ENCODE results near the gene PARD6A.
A peak's percentile ranks its signal among the peaks of the same experiment; 100 is the strongest.

The PARD6A gene

GRCh38 chr16:67660564-67661028 is at the start of gene PARD6A:
TSS of gene PARD6A (plus strand) at chr16:67660960. CDS start at chr16:67661039, 79 bp downstream.
- TF ChIP-seq ZNF70 (CRISPR knock-in tag; IDR thresholded peaks at IDR 0.05), result no peak
- ATAC-seq, result peak; percentile 82

DNA sequence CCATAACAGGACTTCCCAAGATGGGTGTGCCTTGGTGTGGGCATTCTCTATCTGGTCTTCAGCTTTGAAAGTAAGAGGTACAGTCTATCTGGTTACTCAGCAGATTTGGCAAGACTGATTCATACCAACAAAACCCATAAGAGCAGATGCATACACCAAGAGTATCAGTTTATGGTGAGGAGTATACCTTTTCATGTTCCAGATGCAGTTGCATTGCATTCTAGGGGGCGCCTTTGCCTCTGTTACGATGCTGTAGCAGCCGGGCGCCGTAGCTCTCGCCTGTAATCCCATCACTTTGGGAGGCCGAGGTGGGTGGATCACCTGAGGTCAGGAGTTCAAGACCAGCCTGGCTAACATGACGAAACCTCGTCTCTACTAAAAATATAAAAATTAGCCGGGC is 47.0 kb upstream of the PARD6A start:
- no peak for ATAC-seq
- TF ChIP-seq ARNTL (CRISPR knock-in tag; IDR thresholded peaks at IDR 0.05; ENCODE audit: borderline replicate concordance, low read depth) (no peak), SNAI2 (CRISPR knock-in tag; IDR thresholded peaks at IDR 0.05) (no peak), ZC3H10 (CRISPR knock-in tag; IDR thresholded peaks at IDR 0.05) (no peak), RARB (CRISPR knock-in tag; IDR thresholded peaks at IDR 0.05) (no peak), TCF4 (CRISPR knock-in tag; IDR thresholded peaks at IDR 0.05; ENCODE audit: borderline replicate concordance) (no peak), ESRRG (CRISPR knock-in tag; IDR thresholded peaks at IDR 0.05) (no peak), OSR1 (CRISPR knock-in tag; IDR thresholded peaks at IDR 0.05) (no peak), TOX (CRISPR knock-in tag; IDR thresholded peaks at IDR 0.05; ENCODE audit: borderline replicate concordance) (no peak), POU6F1 (CRISPR knock-in tag; IDR thresholded peaks at IDR 0.05; ENCODE audit: borderline replicate concordance, low read depth) (no peak), PPARA (CRISPR knock-in tag; IDR thresholded peaks at IDR 0.05; ENCODE audit: borderline replicate concordance) (no peak), ZNF8 (CRISPR knock-in tag; IDR thresholded peaks at IDR 0.05) (no peak), CSDC2 (CRISPR knock-in tag; IDR thresholded peaks at IDR 0.05) (no peak), CSRNP3 (CRISPR knock-in tag; IDR thresholded peaks at IDR 0.05) (no peak), ZNF565 (CRISPR knock-in tag; conservative IDR thresholded peaks at IDR 0.05; ENCODE audit: low read depth) (no peak), ZFP30 (CRISPR knock-in tag; IDR thresholded peaks at IDR 0.05) (no peak)
- TF ChIP-seq, protein P1, sequence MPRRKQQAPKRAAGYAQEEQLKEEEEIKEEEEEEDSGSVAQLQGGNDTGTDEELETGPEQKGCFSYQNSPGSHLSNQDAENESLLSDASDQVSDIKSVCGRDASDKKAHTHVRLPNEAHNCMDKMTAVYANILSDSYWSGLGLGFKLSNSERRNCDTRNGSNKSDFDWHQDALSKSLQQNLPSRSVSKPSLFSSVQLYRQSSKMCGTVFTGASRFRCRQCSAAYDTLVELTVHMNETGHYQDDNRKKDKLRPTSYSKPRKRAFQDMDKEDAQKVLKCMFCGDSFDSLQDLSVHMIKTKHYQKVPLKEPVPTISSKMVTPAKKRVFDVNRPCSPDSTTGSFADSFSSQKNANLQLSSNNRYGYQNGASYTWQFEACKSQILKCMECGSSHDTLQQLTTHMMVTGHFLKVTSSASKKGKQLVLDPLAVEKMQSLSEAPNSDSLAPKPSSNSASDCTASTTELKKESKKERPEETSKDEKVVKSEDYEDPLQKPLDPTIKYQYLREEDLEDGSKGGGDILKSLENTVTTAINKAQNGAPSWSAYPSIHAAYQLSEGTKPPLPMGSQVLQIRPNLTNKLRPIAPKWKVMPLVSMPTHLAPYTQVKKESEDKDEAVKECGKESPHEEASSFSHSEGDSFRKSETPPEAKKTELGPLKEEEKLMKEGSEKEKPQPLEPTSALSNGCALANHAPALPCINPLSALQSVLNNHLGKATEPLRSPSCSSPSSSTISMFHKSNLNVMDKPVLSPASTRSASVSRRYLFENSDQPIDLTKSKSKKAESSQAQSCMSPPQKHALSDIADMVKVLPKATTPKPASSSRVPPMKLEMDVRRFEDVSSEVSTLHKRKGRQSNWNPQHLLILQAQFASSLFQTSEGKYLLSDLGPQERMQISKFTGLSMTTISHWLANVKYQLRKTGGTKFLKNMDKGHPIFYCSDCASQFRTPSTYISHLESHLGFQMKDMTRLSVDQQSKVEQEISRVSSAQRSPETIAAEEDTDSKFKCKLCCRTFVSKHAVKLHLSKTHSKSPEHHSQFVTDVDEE (CRISPR knock-in tag; IDR thresholded peaks at IDR 0.05), result no peak
- TF ChIP-seq, protein P2, sequence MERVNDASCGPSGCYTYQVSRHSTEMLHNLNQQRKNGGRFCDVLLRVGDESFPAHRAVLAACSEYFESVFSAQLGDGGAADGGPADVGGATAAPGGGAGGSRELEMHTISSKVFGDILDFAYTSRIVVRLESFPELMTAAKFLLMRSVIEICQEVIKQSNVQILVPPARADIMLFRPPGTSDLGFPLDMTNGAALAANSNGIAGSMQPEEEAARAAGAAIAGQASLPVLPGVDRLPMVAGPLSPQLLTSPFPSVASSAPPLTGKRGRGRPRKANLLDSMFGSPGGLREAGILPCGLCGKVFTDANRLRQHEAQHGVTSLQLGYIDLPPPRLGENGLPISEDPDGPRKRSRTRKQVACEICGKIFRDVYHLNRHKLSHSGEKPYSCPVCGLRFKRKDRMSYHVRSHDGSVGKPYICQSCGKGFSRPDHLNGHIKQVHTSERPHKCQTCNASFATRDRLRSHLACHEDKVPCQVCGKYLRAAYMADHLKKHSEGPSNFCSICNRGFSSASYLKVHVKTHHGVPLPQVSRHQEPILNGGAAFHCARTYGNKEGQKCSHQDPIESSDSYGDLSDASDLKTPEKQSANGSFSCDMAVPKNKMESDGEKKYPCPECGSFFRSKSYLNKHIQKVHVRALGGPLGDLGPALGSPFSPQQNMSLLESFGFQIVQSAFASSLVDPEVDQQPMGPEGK (CRISPR knock-in tag; IDR thresholded peaks at IDR 0.05; ENCODE audit: borderline replicate concordance), result no peak
- TF ChIP-seq, protein P3, sequence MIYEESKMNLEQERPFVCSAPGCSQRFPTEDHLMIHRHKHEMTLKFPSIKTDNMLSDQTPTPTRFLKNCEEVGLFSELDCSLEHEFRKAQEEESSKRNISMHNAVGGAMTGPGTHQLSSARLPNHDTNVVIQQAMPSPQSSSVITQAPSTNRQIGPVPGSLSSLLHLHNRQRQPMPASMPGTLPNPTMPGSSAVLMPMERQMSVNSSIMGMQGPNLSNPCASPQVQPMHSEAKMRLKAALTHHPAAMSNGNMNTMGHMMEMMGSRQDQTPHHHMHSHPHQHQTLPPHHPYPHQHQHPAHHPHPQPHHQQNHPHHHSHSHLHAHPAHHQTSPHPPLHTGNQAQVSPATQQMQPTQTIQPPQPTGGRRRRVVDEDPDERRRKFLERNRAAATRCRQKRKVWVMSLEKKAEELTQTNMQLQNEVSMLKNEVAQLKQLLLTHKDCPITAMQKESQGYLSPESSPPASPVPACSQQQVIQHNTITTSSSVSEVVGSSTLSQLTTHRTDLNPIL (CRISPR knock-in tag; IDR thresholded peaks at IDR 0.05; ENCODE audit: low read depth), result no peak

DNA sequence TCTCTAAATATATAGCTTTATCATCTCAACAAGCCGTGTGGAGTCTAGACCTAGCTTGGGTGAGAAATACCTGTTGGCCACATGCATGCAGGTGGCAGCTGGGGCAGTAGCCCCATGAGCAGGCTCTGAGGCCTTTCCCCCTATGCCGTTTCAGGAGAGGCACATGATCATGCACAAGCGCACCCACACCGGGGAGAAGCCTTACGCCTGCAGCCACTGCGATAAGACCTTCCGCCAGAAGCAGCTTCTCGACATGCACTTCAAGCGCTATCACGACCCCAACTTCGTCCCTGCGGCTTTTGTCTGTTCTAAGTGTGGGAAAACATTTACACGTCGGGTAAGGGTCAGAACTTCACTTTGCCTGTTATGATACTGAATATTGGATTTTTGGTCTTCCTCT is 32.5 kb upstream of the PARD6A start:
- no peak for ATAC-seq
- TF ChIP-seq ZFP30 (CRISPR knock-in tag; IDR thresholded peaks at IDR 0.05) (no peak), OSR1 (CRISPR knock-in tag; IDR thresholded peaks at IDR 0.05) (no peak), ISL1 (CRISPR knock-in tag; IDR thresholded peaks at IDR 0.05) (no peak), TOX (CRISPR knock-in tag; IDR thresholded peaks at IDR 0.05; ENCODE audit: borderline replicate concordance) (no peak), ZNF70 (CRISPR knock-in tag; IDR thresholded peaks at IDR 0.05) (no peak)
- TF ChIP-seq, protein P2 (CRISPR knock-in tag; IDR thresholded peaks at IDR 0.05; ENCODE audit: borderline replicate concordance), result no peak

Data from SK-N-SH treated with all-trans-retinoic acid at 6 μM for 48 hours (cell line).